Stimulated activated CD8-positive, alpha-beta memory T cell treated with anti-CD3 and anti-CD28 coated beads, Interleukin-7, amount 100 ng/mL, for 4 hours (primary cell): ENCODE results near the gene CNDP1.

Source experiments
- DNase-seq, 2 donors: peaks; one replicate each; pipeline ENCODE4 v3.0.0-alpha.2; 2020; ENCODE audit warnings: low read depth in 2 of 2

Gene CNDP1

GRCh38 chr18:74582642-74583041 is 48.3 kb downstream of the CNDP1 start:
- DNase-seq: no peak

GRCh38 chr18:74587441-74587840 is 53.1 kb downstream of the CNDP1 start:
- DNase-seq: no peak

- no peak for DNase-seq
Measured at GRCh38 chr18:74589021-74589420, 54.7 kb downstream of the CNDP1 start.

GRCh38 chr18:74589811-74590210 is 55.5 kb downstream of the CNDP1 start:
- DNase-seq: no peak

GRCh38 chr18:74590671-74591070 is 56.4 kb downstream of the CNDP1 start:
- no peak for DNase-seq

GRCh38 chr18:74595431-74595830 is 61.1 kb downstream of the CNDP1 start:
- DNase-seq: no peak

- peak; percentile 38 to 62 for DNase-seq
Measured at GRCh38 chr18:74597034-74597661, 62.8 kb downstream of the CNDP1 start.

- DNase-seq: peak; percentile 79 to 81
Measured at GRCh38 chr18:74597662-74598349, 63.5 kb downstream of the CNDP1 start, which contains the start of gene ZNF407. ZNF407 (plus strand) TSS chr18:74597870; CDS start chr18:74631020, 33,150 bp downstream.

GRCh38 chr18:74598350-74599001 is 64.2 kb downstream of the CNDP1 start:
- peak; percentile 43 to 69 for DNase-seq

- no peak for DNase-seq
Measured at GRCh38 chr18:74604361-74604760, 70.1 kb downstream of the CNDP1 start.

- DNase-seq: no peak
Measured at GRCh38 chr18:74604774-74605173, 70.5 kb downstream of the CNDP1 start.

GRCh38 chr18:74608681-74609080 is 74.4 kb downstream of the CNDP1 start:
- no peak for DNase-seq

GRCh38 chr18:74609535-74609934 is 75.2 kb downstream of the CNDP1 start:
- no peak for DNase-seq

GRCh38 chr18:74610051-74610615 is 75.8 kb downstream of the CNDP1 start:
- DNase-seq: no peak

GRCh38 chr18:74610860-74611259 is 76.6 kb downstream of the CNDP1 start:
- no peak for DNase-seq

GRCh38 chr18:74611765-74612164 is 77.5 kb downstream of the CNDP1 start:
- no peak for DNase-seq

- DNase-seq: no peak
Measured at GRCh38 chr18:74613381-74613780, 79.1 kb downstream of the CNDP1 start.

- DNase-seq: no peak
Measured at GRCh38 chr18:74616494-74616893, 82.2 kb downstream of the CNDP1 start.

GRCh38 chr18:74617486-74617885 is 83.2 kb downstream of the CNDP1 start:
- no peak for DNase-seq

- no peak for DNase-seq
Measured at GRCh38 chr18:74622072-74622471, 87.8 kb downstream of the CNDP1 start.

- no peak for DNase-seq
Measured at GRCh38 chr18:74623047-74623816, 88.9 kb downstream of the CNDP1 start.

- no peak for DNase-seq
Measured at GRCh38 chr18:74624466-74624865, 90.2 kb downstream of the CNDP1 start.
